Embryonic facial prominence (tissue), 1 donor: ENCODE data around the gene DNMT3A.

Experiments
- DNase-seq: peaks from one replicate; pipeline ENCODE4 v3.0.0-alpha.2; 2016; ENCODE audit errors: extremely low spot score

Gene DNMT3A

DNA sequence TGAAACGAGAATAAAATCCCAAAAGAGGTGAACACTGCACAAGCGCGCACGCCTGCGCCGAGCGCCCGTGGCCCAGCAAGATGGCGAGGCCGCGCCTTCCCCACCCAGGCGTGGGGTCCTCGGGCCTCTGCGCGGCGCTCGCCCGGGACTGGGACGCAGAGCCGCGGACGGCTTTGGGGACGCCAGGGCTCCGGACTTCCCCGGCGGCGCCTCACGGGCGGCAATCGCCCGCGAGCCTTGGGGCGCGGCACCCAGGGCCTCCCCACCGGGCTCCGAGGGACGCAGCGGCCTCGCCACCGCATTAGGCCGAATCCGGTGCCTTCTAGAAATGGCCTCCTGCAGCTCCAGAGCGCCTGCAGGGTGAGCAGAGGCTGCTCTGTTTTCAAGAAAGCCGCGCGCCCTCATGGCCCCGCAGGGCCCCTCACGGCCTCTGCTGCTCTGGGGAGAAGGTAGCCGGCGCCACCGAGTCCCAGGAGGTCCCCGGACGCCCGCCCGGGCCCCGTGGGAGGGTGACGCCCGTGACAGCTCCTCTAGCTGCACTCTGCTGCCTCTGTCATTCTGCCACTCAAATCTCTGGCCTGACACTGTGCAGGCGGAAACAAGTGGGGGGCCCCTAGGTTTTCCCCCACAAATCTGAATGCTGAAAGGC, 137.4 kb downstream of the DNMT3A start:
- no peak for DNase-seq

DNA sequence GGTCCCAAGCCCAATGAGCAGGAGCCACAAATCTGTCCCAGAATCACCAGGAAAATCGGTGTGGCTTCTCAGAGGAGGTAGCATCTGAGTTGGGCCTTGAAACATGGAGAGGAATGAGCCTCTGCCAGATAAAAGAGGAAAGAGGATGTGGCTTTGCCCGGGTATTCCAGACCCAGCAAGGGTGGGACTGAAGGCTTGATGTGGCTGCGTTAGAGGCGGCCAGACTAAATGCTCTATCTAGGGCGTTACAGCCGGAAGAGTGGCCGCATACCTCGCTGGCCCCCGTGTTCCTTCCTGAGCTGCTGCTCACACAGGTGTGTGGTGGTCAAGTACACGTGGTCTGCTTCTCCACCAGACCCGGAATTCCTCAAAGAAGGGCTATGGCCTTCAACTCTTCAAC, 139.4 kb downstream of the DNMT3A start:
- DNase-seq, result no peak

DNA sequence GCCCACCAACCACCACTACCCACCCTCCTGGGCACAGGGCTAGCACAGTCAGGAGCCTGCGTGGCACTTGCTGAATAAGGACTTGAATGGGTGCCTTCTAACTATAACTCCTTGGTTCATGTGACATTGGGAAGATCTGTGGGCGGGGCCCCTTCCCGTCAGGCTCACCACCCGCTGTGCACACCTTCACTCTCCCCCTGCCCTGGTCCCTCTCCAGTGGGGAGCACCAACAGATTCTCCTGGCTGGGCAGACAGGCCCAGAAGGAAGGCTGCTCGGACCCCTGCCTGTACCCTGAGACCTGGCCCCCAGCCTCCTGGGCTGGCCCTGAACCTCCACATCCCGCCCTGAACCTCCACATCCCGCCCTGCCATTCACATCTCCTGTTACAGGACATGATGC, 139.9 kb downstream of the DNMT3A start:
- no peak for DNase-seq

DNA sequence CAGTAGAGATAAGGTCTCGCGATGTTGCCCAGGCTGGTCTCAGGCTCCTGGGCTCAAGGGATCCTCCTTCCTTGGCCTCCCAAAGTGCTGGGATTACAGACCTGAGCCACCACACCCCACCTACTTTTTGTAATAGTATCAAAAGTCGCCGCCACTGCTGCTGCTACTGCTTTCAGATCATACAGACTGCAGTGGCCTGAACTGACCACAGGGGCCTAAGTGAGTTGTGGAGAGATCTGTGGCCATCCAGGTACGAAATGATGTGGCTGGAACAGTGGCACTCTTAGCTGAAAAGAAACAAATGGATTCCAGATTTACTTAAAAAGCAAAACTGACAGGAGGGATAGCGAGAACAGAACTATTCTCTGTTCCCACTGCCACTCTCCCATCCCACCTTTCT, 140.5 kb downstream of the DNMT3A start:
- no peak for DNase-seq

DNA sequence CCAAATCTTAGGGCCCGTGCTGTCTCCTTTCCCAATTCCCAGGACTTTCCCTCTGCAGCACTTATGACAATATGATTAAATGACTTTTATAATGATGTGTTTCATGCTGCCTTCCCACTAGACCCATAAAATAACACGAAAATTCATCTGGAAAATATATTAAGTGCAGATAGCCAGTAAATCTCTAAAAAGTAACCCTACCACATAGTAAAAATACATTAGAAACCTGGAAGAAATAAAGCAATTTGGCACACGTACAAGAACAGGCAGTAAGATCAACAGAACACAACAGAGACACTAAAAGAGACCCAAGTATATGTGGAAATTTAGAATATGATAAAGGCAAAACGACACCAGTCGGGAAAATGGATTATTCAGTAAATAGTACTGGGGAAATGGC, 143.1 kb downstream of the DNMT3A start:
- no peak for DNase-seq

DNA sequence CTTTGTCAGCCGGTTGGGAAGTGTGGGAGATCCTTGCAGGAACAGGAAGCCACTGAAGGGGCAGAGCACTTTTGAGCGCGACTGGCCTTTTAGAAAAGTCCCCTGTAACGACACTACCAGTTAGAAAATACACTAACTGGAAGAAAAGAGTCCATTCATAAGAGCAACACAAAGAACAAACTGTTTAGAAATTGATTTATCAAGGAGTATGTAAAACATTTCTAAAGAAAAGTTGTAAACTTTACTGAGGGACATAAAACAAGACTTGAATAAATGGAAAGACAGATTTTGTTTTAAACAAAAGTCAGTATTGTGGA, 143.6 kb downstream of the DNMT3A start:
- no peak for DNase-seq

DNA sequence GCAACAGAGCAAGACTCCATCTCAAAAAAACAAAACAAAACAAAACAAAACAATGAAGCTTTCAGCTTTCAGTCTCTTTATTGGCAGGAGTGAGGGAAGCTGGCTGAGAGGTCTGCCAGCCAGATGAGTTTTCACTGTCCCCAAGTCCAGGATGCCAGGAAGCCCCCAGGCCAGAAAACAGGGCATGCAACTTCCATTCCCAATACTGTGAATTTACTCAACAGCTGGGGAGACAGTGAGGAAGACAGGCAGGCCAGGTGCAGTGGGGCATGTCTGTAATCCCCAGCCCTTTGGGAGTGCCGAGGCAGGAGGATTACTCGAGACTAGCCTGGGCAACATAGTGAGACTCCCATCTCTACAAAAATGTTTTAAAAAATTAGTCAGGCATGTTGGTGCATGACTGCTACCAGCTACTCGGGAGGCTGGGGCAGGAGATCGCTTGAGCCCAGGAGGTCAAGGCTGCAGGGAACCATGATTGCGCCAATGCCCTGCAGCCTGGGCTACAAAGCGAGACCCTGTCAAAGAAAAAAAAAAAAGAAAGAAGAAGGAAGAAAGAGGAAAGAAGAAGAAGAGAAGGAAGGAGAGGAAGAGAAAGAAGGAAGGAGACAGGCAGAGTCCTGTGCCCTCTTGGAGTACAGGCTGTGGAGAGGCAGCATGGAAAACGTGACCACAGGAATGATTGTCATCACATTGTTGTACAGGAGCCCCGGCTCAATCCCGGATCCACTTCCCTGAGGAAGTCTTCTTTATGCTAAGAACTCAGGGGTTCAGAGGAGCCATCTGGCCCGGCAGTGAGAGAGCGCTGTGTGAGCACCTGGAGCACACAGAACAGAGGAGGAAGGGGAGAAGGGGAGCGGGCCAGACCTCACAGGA, 144.2 kb downstream of the DNMT3A start:
- DNase-seq, result no peak

DNA sequence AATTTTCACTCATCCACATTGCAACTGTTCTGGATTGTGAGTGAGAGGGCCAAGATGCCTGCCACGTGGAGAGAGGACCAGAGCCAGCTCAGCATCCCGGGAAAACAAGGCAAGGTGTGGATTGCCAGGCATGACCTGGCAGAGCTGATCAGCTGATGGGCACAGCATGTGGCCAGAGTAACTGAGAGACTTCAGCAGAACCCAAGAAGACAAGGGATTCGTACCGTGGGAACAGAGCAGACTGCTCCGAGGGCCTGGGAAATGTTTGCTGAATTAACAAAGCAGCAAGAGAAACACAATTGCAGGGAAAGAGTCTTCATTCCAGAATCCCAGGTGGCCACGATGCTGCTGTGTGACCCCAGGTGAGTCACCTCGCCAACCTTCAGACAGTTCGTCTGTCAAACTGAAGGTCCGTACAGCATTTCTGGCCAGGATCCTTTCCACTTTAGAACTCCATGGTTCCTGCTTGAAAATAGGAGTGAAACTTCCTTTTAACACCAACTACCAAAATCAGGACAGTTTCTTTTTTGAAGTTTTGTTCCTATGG, 147.1 kb downstream of the DNMT3A start:
- DNase-seq, result no peak

DNA sequence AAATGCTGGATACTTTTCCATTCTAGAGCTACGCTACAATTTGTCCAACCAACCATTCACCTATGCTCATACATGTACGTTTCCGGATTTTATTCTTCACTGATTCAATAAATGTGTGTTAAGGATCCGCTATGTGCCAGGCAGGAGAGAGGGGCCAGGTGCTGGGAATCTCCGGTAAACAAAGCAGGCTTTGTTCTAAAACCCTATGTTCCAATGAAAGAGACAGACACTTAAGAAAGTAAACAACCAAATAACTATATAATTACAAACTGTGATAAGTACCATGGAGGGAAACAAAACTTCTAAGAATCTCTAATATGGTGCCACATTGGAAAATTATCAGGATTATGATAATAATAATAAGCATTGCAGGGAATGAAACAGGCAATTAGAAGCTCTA, 151.2 kb downstream of the DNMT3A start:
- no peak for DNase-seq

DNA sequence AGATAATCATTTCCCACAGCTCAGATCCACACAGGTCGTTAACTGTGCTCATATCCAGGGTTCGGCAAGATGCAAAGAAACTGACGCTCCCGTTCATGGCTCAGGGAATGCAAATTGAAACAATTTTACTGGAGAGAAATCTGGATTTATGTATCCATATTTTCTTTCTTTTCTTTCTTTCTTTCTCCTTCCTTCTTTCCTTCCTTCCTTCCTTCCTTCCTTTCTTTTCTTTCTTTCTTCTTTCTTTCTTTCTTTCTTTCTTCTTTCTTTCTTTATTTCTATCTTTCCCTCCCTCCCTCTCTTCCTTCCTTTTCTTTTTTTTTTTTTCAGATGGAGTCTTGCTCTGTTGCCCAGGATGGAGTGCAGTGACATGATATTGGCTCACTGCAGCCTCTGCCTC, 153.3 kb downstream of the DNMT3A start:
- no peak for DNase-seq

DNA sequence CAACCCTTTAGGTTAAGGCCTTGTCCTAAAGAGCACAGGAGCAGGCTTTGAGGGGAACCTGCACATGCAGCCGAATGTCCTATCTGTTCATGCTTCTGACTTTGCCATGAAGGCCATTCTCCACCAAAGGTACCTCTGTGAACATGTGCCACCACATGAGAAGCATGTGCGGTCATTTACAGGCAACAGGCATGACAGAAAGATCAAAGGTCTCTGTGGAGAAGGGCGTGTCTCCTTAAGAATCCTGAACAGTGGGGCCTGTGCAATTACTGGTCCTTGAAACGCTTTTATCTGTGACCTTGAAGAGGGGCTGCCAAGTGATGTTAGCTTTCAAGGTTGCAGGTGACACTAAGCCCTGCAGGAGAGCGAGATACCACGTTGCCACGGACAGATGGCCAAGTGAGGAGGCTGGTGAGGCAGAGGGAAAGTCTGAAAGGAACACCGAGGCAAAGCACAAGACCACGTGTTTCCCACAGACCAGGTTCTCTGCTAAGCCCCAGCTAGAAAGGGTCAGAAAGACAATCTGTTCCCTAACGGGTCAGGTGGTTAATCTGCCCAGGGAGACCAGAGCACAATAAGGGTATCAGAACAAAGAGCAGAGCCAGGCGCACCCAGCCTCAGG, 153.9 kb downstream of the DNMT3A start:
- DNase-seq, result no peak

DNA sequence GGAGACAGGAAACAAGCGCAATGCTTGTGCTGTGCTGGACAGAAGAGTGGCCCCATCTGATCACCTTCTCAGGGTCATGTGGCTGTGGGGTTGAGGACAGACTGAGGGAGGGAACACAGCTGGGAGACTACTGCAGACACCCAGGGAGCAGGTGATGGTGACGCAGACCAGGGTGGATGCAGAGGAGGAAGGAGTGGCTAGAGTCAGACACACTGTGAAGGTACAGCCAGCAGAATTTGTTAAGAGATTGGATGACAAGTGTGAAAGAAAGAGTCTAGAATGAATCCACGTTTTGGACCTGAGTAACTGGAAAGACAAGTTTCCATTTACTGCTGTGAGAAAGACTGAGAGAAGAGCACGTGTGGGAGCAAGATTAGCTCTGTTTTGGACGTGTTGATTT, 157.5 kb downstream of the DNMT3A start:
- DNase-seq, result no peak

DNA sequence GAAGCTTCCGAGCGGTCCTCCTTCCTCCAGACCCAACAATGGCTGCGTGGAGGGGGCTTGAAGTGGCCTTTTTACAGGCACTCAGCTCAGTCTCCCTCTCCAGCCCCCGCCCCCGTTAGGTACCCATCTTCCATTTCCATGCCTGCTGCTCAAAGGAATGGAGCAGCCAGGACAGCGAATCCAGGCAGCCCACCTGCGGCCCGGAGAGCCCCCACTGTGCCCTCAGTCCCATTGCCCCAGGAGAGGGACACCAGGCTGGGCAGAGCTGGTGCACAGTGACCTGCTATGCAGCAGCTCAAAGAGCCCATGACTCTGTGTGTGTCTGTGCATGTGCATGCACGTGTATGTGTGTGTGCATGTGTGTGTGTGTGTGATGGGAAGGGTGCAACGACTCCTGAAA, 162.7 kb downstream of the DNMT3A start:
- no peak for DNase-seq
